Measurements from ENCODE around the gene GPC3. TPM values are rescaled to one million over a fixed set of nuclear protein-coding genes. Genes with fewer than 3 reads are reported as not detected.

GPC3 gene
- total and polyA plus RNA-seq, 4 donors, result 8.3 to 270 (median 52.4) TPM

DNA sequence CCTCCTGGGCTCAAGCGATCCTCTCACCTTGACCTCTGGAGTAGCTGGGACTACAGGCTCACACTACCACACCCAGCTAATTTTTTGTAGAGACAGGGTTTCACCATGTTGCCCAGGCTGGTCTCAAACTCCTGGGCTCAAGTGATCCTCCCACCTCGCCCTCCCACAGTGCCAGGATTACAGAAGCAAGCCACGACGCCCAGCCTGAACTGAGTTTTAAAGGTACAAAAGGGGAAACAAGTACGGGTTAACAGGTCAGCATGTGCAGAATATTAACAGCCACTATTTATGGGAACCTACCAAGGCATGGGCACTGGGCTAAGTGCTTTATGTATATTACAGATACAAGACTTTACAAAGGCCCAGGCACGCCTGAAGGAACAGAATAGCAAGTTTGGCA lies 405.8 kb downstream of the GPC3 start:
- Histone ChIP-seq H3K4me1 (ENCODE audit: control insufficient read depth in 5 of 5, insufficient read depth in 5 of 5, low read length in 5 of 5) (no peaks in the 10 kb centered on the region), H3K36me3 (ENCODE audit: control insufficient read depth in 4 of 4, insufficient read depth in 4 of 4, low read length in 4 of 4) (peaks cover 0 to 2% (median 0%) of the 10 kb centered on the region in 4 donors), H3K9ac (ENCODE audit: insufficient read depth in 1 of 2, low read length in 2 of 2) (no peak overlapping the region), H3K4me3 (no peak overlapping the region), H3K27me3 (ENCODE audit: control insufficient read depth in 3 of 3, insufficient read depth in 3 of 3, low read length in 2 of 3) (peaks cover 0 to 23% (median 15%) of the 10 kb centered on the region in 3 donors), H3K9me3 (ENCODE audit: control insufficient read depth in 4 of 4, insufficient read depth in 3 of 4, low read length in 3 of 4) (no peaks in the 10 kb centered on the region), H3K27ac (ENCODE audit: low read depth in 1 of 2, low read length in 1 of 2) (no peak overlapping the region)
- ATAC-seq (ENCODE audit: insufficient read depth, low FRiP score) (no peak), DNase-seq (no peak)
- 76 to 88% methylated on average over 5 to 6 of the region's 6 CpGs for WGBS, 2 donors
- TF ChIP-seq, protein P1, sequence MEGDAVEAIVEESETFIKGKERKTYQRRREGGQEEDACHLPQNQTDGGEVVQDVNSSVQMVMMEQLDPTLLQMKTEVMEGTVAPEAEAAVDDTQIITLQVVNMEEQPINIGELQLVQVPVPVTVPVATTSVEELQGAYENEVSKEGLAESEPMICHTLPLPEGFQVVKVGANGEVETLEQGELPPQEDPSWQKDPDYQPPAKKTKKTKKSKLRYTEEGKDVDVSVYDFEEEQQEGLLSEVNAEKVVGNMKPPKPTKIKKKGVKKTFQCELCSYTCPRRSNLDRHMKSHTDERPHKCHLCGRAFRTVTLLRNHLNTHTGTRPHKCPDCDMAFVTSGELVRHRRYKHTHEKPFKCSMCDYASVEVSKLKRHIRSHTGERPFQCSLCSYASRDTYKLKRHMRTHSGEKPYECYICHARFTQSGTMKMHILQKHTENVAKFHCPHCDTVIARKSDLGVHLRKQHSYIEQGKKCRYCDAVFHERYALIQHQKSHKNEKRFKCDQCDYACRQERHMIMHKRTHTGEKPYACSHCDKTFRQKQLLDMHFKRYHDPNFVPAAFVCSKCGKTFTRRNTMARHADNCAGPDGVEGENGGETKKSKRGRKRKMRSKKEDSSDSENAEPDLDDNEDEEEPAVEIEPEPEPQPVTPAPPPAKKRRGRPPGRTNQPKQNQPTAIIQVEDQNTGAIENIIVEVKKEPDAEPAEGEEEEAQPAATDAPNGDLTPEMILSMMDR (IDR thresholded peaks at IDR 0.05; ENCODE audit: control extremely low read depth, extremely low read depth), result no peak

DNA sequence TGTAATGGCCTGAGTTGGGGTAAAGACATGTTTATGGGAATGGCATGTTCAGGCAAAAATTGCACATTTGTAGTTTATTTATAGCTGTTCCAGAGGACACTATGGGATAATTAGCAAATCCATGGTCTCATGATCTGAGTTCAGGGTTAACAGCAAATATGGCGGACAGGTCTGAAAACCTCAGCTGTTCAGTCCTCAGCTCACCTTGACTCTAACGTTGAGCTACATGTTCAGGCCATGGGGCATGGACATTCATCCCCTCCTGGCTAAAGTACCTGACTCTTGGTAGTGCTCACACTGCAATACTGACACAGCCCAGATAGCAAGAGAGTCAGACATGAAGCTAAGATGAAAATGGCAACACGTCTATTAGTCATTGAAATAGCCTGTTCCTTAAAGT lies 408.5 kb downstream of the GPC3 start:
- Histone ChIP-seq H3K9ac (ENCODE audit: insufficient read depth in 1 of 2, low read length in 2 of 2) (no peak overlapping the region), H3K4me1 (ENCODE audit: control insufficient read depth in 5 of 5, insufficient read depth in 5 of 5, low read length in 5 of 5) (no peaks in the 10 kb centered on the region), H3K27ac (ENCODE audit: low read depth in 1 of 2, low read length in 1 of 2) (no peak overlapping the region), H3K36me3 (ENCODE audit: control insufficient read depth in 4 of 4, insufficient read depth in 4 of 4, low read length in 4 of 4) (no peaks in the 10 kb centered on the region), H3K27me3 (ENCODE audit: control insufficient read depth in 3 of 3, insufficient read depth in 3 of 3, low read length in 2 of 3) (peaks cover 0 to 15% (median 11%) of the 10 kb centered on the region in 3 donors), H3K9me3 (ENCODE audit: control insufficient read depth in 4 of 4, insufficient read depth in 3 of 4, low read length in 3 of 4) (peaks cover 0 to 8% (median 0%) of the 10 kb centered on the region in 4 donors), H3K4me3 (no peak overlapping the region)
- ATAC-seq (ENCODE audit: insufficient read depth, low FRiP score), result no peak
- TF ChIP-seq, protein P1 (IDR thresholded peaks at IDR 0.05; ENCODE audit: control extremely low read depth, extremely low read depth), result no peak
- DNase-seq, result no peak
- 86 to 94% methylated on average over 3 of the region's 3 CpGs for WGBS, 2 donors

DNA sequence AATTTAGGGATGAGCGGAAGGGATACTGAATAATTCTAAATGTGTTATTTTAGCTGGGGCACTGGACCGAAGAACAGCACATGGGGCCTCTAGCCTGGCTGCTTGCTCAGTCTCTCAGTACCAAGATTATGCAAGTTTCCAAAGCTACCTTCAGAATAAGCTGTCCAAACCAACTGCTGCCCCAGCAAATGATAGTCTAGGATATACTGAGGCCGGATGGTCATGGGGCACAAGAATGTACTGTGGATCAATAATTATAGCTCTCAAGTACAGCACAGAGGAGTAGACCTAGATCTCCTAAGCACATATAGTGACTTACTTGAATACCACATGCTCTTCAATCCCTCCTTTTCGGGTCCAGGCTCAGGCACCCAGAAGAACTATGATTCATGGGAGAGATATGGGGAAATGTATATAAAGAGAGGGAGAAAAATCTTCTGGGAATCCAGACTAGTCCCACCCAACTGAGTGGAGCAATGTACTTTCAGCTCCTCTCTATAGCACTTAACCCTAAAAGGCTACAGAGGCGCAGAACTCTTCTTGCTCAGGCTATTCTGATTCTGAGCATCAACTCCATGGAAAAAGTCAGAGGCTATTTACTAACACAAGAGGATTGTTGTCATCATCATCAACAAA lies 409.8 kb downstream of the GPC3 start:
- H3K36me3 ChIP-seq (ENCODE audit: control insufficient read depth in 4 of 4, insufficient read depth in 4 of 4, low read length in 4 of 4), result no peaks in the 10 kb centered on the region
- peaks cover 0 to 15% (median 5%) of the 10 kb centered on the region in 3 donors for H3K27me3 ChIP-seq (ENCODE audit: control insufficient read depth in 3 of 3, insufficient read depth in 3 of 3, low read length in 2 of 3)
- H3K4me3 ChIP-seq, result no peak overlapping the region
- ATAC-seq (ENCODE audit: insufficient read depth, low FRiP score) (no peak), DNase-seq (no peak)
- H3K27ac ChIP-seq (ENCODE audit: low read depth in 1 of 2, low read length in 1 of 2), result no peak overlapping the region
- WGBS, 2 donors, result 87 to 94% methylated on average over 5 of the region's 5 CpGs
- H3K4me1 ChIP-seq (ENCODE audit: control insufficient read depth in 5 of 5, insufficient read depth in 5 of 5, low read length in 5 of 5), result no peaks in the 10 kb centered on the region
- TF ChIP-seq, protein P1 (IDR thresholded peaks at IDR 0.05; ENCODE audit: control extremely low read depth, extremely low read depth), result no peak
- H3K9ac ChIP-seq (ENCODE audit: insufficient read depth in 1 of 2, low read length in 2 of 2), result no peak overlapping the region
- peaks cover 0 to 8% (median 0%) of the 10 kb centered on the region in 4 donors for H3K9me3 ChIP-seq (ENCODE audit: control insufficient read depth in 4 of 4, insufficient read depth in 3 of 4, low read length in 3 of 4)
